ENCODE data around the gene GRHL1.
"Not testable (repeated sequence)": the region's sequence is repeated elsewhere in the genome, so short reads cannot be mapped to it uniquely, and the experiment has no call there.

Gene GRHL1

GRCh38 chr2:10030311-10030736 lies 78.8 kb downstream of the GRHL1 start:
- no peak for DNase-seq

- not testable (repeated sequence) for DNase-seq
These were observed 79.3 kb downstream of the GRHL1 start for GRCh38 chr2:10030798-10031197.

- no peak for DNase-seq
These were observed 80.6 kb downstream of the GRHL1 start for GRCh38 chr2:10031886-10032745.

GRCh38 chr2:10032746-10033105 lies 81.2 kb downstream of the GRHL1 start:
- no peak for DNase-seq

GRCh38 chr2:10033251-10034006 lies 81.9 kb downstream of the GRHL1 start:
- no peak for DNase-seq

GRCh38 chr2:10034333-10035052 lies 83.0 kb downstream of the GRHL1 start:
- no peak for DNase-seq

- no peak for DNase-seq
These were observed 83.5 kb downstream of the GRHL1 start for GRCh38 chr2:10035053-10035422.

GRCh38 chr2:10035633-10036032 lies 84.1 kb downstream of the GRHL1 start:
- DNase-seq = no peak

- no peak for DNase-seq
These were observed 84.8 kb downstream of the GRHL1 start for GRCh38 chr2:10036095-10036884.

GRCh38 chr2:10038123-10038522 lies 86.6 kb downstream of the GRHL1 start:
- no peak for DNase-seq

- no peak for DNase-seq
These were observed 87.2 kb downstream of the GRHL1 start for GRCh38 chr2:10038716-10039115.

GRCh38 chr2:10039658-10040410 lies 88.3 kb downstream of the GRHL1 start:
- no peak for DNase-seq

- no peak for DNase-seq
These were observed 90.2 kb downstream of the GRHL1 start for GRCh38 chr2:10041711-10042110.

GRCh38 chr2:10042301-10043161 lies 91.0 kb downstream of the GRHL1 start:
- no peak for DNase-seq

- DNase-seq = peak; percentile 82
These were observed 91.9 kb downstream of the GRHL1 start, which contains the start of gene KLF11 for GRCh38 chr2:10043256-10043905. KLF11 (plus strand) TSS chr2:10043550; CDS start chr2:10043717, 167 bp downstream.

GRCh38 chr2:10043906-10044601 lies 92.6 kb downstream of the GRHL1 start:
- peak; percentile 93 for DNase-seq

- DNase-seq = no peak
These were observed 94.3 kb downstream of the GRHL1 start for GRCh38 chr2:10045561-10046355.

GRCh38 chr2:10046931-10047330 lies 95.4 kb downstream of the GRHL1 start:
- DNase-seq = no peak

All from NCI-H1048 (cell line).